Panc1 (cell line): ENCODE measurements around the gene TMPRSS6. TPM values are rescaled to one million over a fixed set of nuclear protein-coding genes. Genes with fewer than 3 reads are reported as not detected.

Source experiments
- ATAC-seq: fragments of 200-7000 bp; cut with Tn5 transposase; 2 replicates; pipeline ENCODE4 v1.9.1; 2020; ENCODE audit warnings: mild to moderate bottlenecking, moderate library complexity
- BruUV-seq: library from RNA; stranded (reverse); fragments of 400-500 nt; replicated peaks from 2 replicates; lab custom pipeline; 2021; lab: Mats Ljungman, UMichigan
- CTCF ChIA-PET: fragments of 300-600 bp; sonication (Branson Sonifier 250); formaldehyde crosslinking; loops from one replicate; lab custom pipeline; 2022; ENCODE audit warnings: antibody characterized with exemption; lab: Charles Lee
- POLR2A ChIA-PET: fragments of 300-600 bp; sonication (Branson Sonifier 250); formaldehyde crosslinking; loops from one replicate; lab custom pipeline; 2022; ENCODE audit warnings: antibody characterized with exemption; lab: Charles Lee
- DNase-seq: peaks from one replicate; pipeline ENCODE4 v3.0.0-alpha.2; 2010; ENCODE audit warnings: low read depth, low spot score
- H3K27ac ChIP-seq: 2 replicates; pipeline ENCODE4 v1.5.1; 2011; ENCODE audit warnings: mild to moderate bottlenecking, low read length, inconsistent platforms
- H3K27me3 ChIP-seq: fragments of 200-500 bp; sonication (Bioruptor generic); 2 replicates; pipeline ENCODE4 v1.6.0; 2014; ENCODE audit warnings: low read length, inconsistent platforms; ENCODE audit not compliant: control insufficient read depth, insufficient read depth
- H3K36me3 ChIP-seq: fragments of 200-500 bp; sonication (Bioruptor generic); 2 replicates; pipeline ENCODE4 v1.5.1; 2014; ENCODE audit warnings: inconsistent platforms, mild to moderate bottlenecking, low read length, moderate library complexity; ENCODE audit not compliant: control insufficient read depth, insufficient read depth
- H3K4me1 ChIP-seq: 2 replicates; pipeline ENCODE4 v1.5.1; 2011; ENCODE audit warnings: inconsistent platforms, mild to moderate bottlenecking, low read length, moderate library complexity; ENCODE audit not compliant: control insufficient read depth, insufficient read depth
- H3K4me3 ChIP-seq, 2 experiments: 2 replicates each; pipeline ENCODE4 v1.5.1; 2011 to 2012; ENCODE audit warnings: low read depth in 2 of 2, low read length in 2 of 2, mild to moderate bottlenecking in 2 of 2, inconsistent platforms in 1 of 2, moderate library complexity in 1 of 2
- H3K9me3 ChIP-seq: fragments of 200-500 bp; sonication (Bioruptor generic); 2 replicates; pipeline ENCODE4 v1.5.1; 2014; ENCODE audit warnings: low read depth, mild to moderate bottlenecking, inconsistent platforms, low read length, moderate library complexity; ENCODE audit not compliant: control insufficient read depth, insufficient read depth
- CTCF ChIP-seq: fragments of 450-650 bp; IDR thresholded peaks from 2 replicates; pipeline ENCODE4 v1.5.1; 2017; ENCODE audit warnings: mild to moderate bottlenecking
- POLR2AphosphoS5 ChIP-seq: IDR thresholded peaks from 2 replicates; pipeline ENCODE4 v1.6.1; 2012; ENCODE audit warnings: mild to moderate bottlenecking, low read depth, low read length, moderate library complexity
- REST ChIP-seq, 2 experiments: IDR thresholded peaks; 2 replicates each; pipeline ENCODE4 v1.6.1; 2011 to 2012; ENCODE audit warnings: low read depth in 2 of 2, control low read depth in 1 of 2, low read length in 1 of 2, mild to moderate bottlenecking in 1 of 2, moderate library complexity in 1 of 2; ENCODE audit not compliant: insufficient read depth in 1 of 2
- SIN3A ChIP-seq: IDR thresholded peaks from 2 replicates; pipeline ENCODE4 v1.6.1; 2012; ENCODE audit warnings: low read depth, mild to moderate bottlenecking, low read length, moderate library complexity, borderline replicate concordance; ENCODE audit not compliant: insufficient read depth
- TCF7L2 ChIP-seq: IDR thresholded peaks from 2 replicates; pipeline ENCODE4 v1.6.1; 2011; ENCODE audit warnings: mild to moderate bottlenecking, low read depth, low read length, inconsistent platforms
- in situ Hi-C: cut with HindIII; loops from 2 replicates; pipeline ENCODE4 v1.10.0; 2016; ENCODE audit warnings: low sequenced_read_pairs, low pct_unique_long_range_greater_than_20kb
- intact Hi-C: fragments of 100-400 bp; cut with micrococcal nuclease; formaldehyde crosslinking; loops from one replicate; pipeline ENCODE4 v1.10.0; 2022; ENCODE audit not compliant: unreplicated experiment
- total RNA-seq: library from RNA; stranded (reverse); gene quantifications from one replicate; pipeline ENCODE4 v1.2.1, GENCODE V29; 2021; ENCODE audit not compliant: unreplicated experiment

TMPRSS6 gene
- total RNA-seq, 1 experiment from 2014 or later: not detected

DNA sequence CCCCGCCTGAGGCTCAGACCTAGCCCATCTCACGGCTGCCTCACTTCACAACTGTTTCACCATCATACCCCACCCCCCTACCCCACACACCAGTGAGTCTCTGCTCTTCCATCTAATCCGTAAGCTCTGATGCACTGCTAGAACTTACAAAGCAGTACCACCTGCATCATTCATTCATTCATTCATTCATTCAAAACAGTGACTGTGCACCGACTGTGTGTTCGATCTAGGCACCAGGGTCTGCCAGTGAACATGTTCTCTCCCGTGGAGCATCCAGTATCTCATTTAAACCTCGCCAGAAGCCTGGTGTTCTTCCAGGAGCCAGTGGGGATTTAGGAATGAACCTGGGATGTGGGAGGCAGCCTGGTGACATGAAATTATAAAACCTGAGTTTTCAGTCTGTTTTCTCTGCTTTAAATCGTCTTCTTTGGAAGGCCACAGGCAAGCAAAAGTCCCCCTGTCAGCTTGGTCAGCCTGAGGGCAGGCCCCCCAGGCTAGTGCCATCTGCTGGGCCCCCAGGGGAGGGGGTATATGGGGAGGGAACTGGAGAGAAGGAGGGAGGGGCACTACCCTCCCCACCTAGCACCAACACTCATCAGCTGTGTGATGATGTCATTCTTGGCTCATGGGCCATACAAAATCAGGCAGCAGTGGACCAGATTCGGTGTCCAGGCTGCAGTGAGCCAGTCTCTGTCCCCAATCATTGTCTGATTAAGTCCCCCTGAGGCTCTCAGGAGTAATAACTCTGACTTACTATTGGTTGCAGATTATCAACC, 18.4 kb downstream of the TMPRSS6 start:
- no TSS peak for BruUV-seq
- CTCF ChIA-PET: no interaction called here
- intact Hi-C loops: no loop called here
- Histone ChIP-seq H3K9me3 (no peaks in the 10 kb centered on the region), H3K4me3 (no peak overlapping the region), H3K4me1 (no peaks in the 10 kb centered on the region), H3K27me3 (no peaks in the 10 kb centered on the region), H3K36me3 (no peaks in the 10 kb centered on the region), H3K27ac (no peak overlapping the region)
- no peak for TF ChIP-seq SIN3A
- TF ChIP-seq TCF7L2: no peak
- no peak for TF ChIP-seq POLR2AphosphoS5
- no peak for TF ChIP-seq REST (IDR thresholded peaks at IDR 0.05; ENCODE audit: insufficient read depth in 1 of 2, low read depth in 2 of 2, low read length in 1 of 2)
- no peak for TF ChIP-seq CTCF
- ATAC-seq (no peak), DNase-seq (no peak)
- POLR2A ChIA-PET: no interaction called here
- in situ Hi-C loops: no loop called here

GRCh38 chr22:37089434-37089833, 20.1 kb downstream of the TMPRSS6 start:
- Histone ChIP-seq H3K27me3 (no peaks in the 10 kb centered on the region), H3K4me3 (no peak overlapping the region), H3K4me1 (no peaks in the 10 kb centered on the region), H3K9me3 (no peaks in the 10 kb centered on the region), H3K36me3 (no peaks in the 10 kb centered on the region), H3K27ac (no peak overlapping the region)
- no peak for ATAC-seq
- ChIA-PET POLR2A (interaction anchor here (0.6 kb wide), 1 partner anchor 545 kb away, joined by 3 read pairs; no protein-coding TSS in a partner anchor), CTCF (interaction anchor here (0.6 kb wide), 3 partner anchors 11 to 327 kb away, joined by 3 to 6 read pairs (median 5); no protein-coding TSS in a partner anchor)
- TF ChIP-seq CTCF (no peak), TCF7L2 (no peak), REST (IDR thresholded peaks at IDR 0.05; ENCODE audit: insufficient read depth in 1 of 2, low read depth in 2 of 2, low read length in 1 of 2) (no peak), SIN3A (no peak), POLR2AphosphoS5 (no peak)
- BruUV-seq: no TSS peak
- no peak for DNase-seq
- intact Hi-C loops (no loop called here), in situ Hi-C loops (no loop called here)
